Endothelial cell (in vitro differentiated cells): Measurements from ENCODE around the gene KRTAP12-2. TPM values are rescaled to one million over a fixed set of nuclear protein-coding genes. Genes with fewer than 3 reads are reported as not detected.

Experiments
- DNase-seq: peaks from one replicate; pipeline ENCODE4 v3.0.0; 2021; ENCODE audit warnings: low spot score
- H3K27ac Mint-ChIP-seq: one replicate; pipeline ENCODE4 v1.8.0; 2021; ENCODE audit warnings: mixed read lengths, inconsistent platforms; ENCODE audit not compliant: unreplicated experiment
- H3K27me3 Mint-ChIP-seq: one replicate; pipeline ENCODE4 v1.8.0; 2021; ENCODE audit warnings: mild to moderate bottlenecking, moderate library complexity, mixed read lengths, inconsistent platforms; ENCODE audit not compliant: unreplicated experiment
- H3K36me3 Mint-ChIP-seq: one replicate; pipeline ENCODE4 v1.8.0; 2021; ENCODE audit warnings: mild to moderate bottlenecking, low read depth, mixed read lengths, inconsistent platforms; ENCODE audit not compliant: unreplicated experiment
- H3K4me1 Mint-ChIP-seq: one replicate; pipeline ENCODE4 v1.8.0; 2021; ENCODE audit warnings: mild to moderate bottlenecking, mixed read lengths, inconsistent platforms; ENCODE audit not compliant: unreplicated experiment
- H3K4me3 Mint-ChIP-seq: one replicate; pipeline ENCODE4 v1.8.0; 2021; ENCODE audit warnings: mild to moderate bottlenecking, mixed read lengths, inconsistent platforms; ENCODE audit not compliant: unreplicated experiment
- H3K9me3 Mint-ChIP-seq: one replicate; pipeline ENCODE4 v1.8.0; 2021; ENCODE audit warnings: mixed read lengths, inconsistent platforms; ENCODE audit not compliant: unreplicated experiment
- total RNA-seq: library from RNA; stranded (reverse); fragmentation: NEBNext Ultra II Directional; extraction: Animal tissue kit (Norgen Biotek cat#: 25700); gene quantifications from one replicate; pipeline ENCODE4 v1.2.1, GENCODE V29; 2021; ENCODE audit not compliant: unreplicated experiment
- TF ChIP-seq, protein P1 (sequence below): fragments of 200-600 bp; sonication (generic); IDR thresholded peaks from one replicate; pipeline ENCODE4 v1.5.0; 2021; ENCODE audit warnings: antibody characterized with exemption; ENCODE audit not compliant: unreplicated experiment

Gene KRTAP12-2
- total RNA-seq, 1 donor from 2014 or later = not detected

DNA sequence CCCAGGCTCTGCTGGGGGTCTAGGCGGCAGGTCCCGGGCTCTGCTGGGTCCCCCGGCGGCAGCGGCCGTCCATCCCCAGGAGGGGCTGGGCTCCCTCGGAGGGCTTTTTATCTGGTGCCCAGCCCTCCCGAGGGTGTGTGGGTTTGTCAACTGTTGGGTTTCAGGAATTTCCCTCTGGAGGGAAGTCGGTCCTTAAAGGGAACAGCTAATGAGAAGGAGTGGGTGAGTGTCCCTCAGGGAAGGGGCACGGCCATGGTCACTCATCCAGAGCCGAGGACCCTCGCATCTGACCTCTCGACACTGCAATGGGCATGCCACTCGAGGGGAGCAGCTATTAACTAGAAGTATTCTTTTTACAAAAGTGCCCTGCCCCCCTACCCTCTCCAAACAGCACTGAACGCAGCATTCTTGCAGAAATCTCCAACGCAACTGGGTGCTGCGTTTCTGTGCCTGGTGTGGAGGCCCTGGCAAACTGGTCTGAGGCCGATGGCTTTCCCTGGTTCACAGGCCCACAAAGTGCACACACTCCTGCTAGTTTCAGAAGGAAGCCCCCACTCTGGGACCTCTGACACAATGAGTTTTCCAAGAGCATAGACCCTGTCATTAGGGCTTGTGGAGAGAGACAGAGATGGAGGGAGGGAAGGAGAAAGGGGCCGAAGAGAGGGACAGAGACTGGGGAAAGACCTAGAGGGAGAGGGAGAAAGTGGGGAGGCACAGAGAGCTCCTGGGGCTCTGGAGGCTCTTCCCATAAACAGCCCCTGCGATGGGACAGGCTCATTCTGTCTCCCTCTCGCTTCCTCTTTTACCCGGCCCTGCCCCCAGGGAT, 45.7 kb upstream of the KRTAP12-2 start:
- Mint-ChIP-seq H3K27me3 (peaks cover 22% of the 10 kb centered on the region), H3K4me1 (peaks cover 10% of the 10 kb centered on the region), H3K9me3 (no peaks in the 10 kb centered on the region), H3K27ac (no peak overlapping the region), H3K4me3 (no peak overlapping the region), H3K36me3 (peaks cover 4% of the 10 kb centered on the region)
- DNase-seq = no peak
- TF ChIP-seq, protein P1, sequence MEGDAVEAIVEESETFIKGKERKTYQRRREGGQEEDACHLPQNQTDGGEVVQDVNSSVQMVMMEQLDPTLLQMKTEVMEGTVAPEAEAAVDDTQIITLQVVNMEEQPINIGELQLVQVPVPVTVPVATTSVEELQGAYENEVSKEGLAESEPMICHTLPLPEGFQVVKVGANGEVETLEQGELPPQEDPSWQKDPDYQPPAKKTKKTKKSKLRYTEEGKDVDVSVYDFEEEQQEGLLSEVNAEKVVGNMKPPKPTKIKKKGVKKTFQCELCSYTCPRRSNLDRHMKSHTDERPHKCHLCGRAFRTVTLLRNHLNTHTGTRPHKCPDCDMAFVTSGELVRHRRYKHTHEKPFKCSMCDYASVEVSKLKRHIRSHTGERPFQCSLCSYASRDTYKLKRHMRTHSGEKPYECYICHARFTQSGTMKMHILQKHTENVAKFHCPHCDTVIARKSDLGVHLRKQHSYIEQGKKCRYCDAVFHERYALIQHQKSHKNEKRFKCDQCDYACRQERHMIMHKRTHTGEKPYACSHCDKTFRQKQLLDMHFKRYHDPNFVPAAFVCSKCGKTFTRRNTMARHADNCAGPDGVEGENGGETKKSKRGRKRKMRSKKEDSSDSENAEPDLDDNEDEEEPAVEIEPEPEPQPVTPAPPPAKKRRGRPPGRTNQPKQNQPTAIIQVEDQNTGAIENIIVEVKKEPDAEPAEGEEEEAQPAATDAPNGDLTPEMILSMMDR = no peak

DNA sequence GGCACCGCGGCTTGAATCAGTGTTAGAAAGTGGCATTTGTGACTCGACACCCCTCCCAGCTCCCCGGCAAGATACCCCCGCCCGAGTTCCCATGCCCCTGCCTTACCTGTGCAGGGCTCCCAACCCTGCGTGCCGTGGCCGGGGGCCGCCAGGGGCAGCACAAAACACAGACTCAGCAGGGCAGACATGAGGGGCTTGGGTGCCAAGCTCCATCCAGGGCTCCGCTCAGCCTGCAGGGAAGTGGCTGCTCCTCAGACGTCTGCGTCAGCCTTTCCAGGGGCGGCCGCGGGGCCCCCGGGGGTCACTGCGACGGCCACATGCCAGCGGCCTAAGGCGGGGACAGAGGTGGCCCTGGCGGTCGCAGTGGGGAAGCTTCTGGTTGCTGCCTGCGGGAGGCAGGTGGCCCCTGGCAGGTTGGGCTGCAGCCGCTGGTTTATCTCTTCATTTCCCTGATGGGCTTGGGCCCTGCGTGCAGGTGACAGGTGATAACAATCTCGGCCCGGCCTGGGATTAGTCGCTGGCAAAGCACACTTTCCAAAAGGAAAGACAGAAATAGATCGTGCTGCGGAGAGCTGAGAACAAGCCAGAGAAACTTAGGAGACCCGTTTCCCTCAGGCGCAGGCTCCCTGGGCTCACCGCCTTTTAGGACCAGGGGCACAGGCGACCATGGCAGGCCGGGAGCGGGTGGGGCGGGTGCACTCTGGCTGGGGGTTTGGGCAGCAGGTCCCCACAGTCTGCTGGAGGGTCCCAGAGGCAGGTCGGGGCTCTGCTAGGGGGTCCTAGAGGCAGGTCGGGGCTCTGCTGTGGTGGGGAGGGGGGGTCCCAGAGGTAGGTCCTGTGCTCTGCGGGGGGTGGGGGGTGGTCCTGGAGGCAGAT, 44.8 kb upstream of the KRTAP12-2 start, which contains the start of gene TSPEAR:
TSS of gene TSPEAR (minus strand) at position 246 of the 876 bp plus-strand sequence. CDS start at position 188, 58 bp downstream.
- no peak for DNase-seq
- H3K36me3 Mint-ChIP-seq = peaks cover 4% of the 10 kb centered on the region
- H3K9me3 Mint-ChIP-seq = no peaks in the 10 kb centered on the region

DNA sequence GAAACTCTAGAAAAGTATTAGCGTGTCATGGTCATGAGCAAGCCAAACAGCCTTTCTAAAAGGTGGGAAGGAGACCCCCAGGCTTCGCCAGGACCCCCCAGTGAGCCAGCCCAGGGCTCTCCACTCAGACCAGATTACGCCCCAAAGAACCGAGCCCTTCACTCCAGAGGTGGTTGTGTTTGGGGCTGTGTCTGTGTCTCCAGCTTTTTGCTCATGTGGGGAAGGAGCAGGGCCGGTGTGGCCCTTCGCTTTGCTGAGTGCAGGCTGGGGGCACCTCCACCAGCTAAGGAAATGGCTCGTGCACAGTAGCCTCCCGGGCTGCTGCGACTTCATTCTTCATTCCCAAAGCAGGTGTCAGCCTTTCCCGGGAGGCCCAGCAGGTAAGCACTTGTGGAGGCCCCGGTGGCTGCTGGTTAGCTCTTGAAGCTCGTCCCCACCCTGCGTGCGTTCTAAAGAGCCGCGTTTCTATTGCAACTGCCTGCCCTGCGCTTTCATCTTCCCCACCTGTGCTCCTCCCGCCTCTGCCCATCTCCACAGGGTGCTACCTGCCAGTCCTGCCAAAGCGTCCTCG, 44.1 kb upstream of the KRTAP12-2 start:
- peaks cover 14% of the 10 kb centered on the region for H3K4me1 Mint-ChIP-seq
- H3K36me3 Mint-ChIP-seq = peaks cover 6% of the 10 kb centered on the region
- H3K9me3 Mint-ChIP-seq = no peaks in the 10 kb centered on the region
- no peak for DNase-seq
- H3K27ac Mint-ChIP-seq = no peak overlapping the region
- H3K27me3 Mint-ChIP-seq = peaks cover 26% of the 10 kb centered on the region
- no peak overlapping the region for H3K4me3 Mint-ChIP-seq
- TF ChIP-seq, protein P1 = no peak

More for the DNA sequence above, 44.8 kb upstream of the KRTAP12-2 start, which contains the start of gene TSPEAR:
- H3K4me1 Mint-ChIP-seq = peaks cover 11% of the 10 kb centered on the region
- peaks cover 24% of the 10 kb centered on the region for H3K27me3 Mint-ChIP-seq
- H3K4me3 Mint-ChIP-seq = no peak within 1 kb of the TSS
- H3K27ac Mint-ChIP-seq = no peak within 1 kb of the TSS
- TF ChIP-seq, protein P1 = no peak

DNA sequence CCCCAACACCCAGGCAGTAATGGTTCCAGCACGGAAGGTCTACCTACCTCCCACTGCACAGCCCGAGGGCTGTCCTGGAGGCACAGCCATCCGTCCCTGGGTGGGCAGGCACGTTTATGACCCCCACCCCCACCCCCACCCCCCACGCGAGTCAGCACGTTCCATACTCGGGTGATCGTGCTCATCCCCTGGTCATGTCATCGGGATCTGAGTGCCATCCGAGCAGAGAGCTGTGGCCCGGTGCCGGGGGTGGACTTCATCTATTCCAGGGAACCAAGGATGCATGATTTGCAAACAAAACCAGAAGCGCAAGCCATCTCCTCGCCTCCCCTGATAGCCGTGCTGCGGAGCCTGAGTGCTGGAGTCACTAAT, 43.6 kb upstream of the KRTAP12-2 start:
- H3K4me3 Mint-ChIP-seq = no peak overlapping the region
- H3K36me3 Mint-ChIP-seq = peaks cover 8% of the 10 kb centered on the region
- H3K9me3 Mint-ChIP-seq = no peaks in the 10 kb centered on the region
- H3K27me3 Mint-ChIP-seq = peaks cover 28% of the 10 kb centered on the region
- TF ChIP-seq, protein P1 = no peak
- peaks cover 16% of the 10 kb centered on the region for H3K4me1 Mint-ChIP-seq
- DNase-seq = no peak
- H3K27ac Mint-ChIP-seq = no peak overlapping the region
